H9 (cell line): ENCODE results near the gene NHERF1. TPM values are rescaled to one million over a fixed set of nuclear protein-coding genes. Genes with fewer than 3 reads are reported as not detected.

Source experiments
- DNase-seq: peaks from one replicate; pipeline ENCODE4 v3.0.0-alpha.2; 2017
- H2AFZ ChIP-seq: one replicate; pipeline ENCODE4 v1.6.1; 2013; ENCODE audit warnings: mild to moderate bottlenecking, low read length, control low read depth, moderate library complexity
- H2AK5ac ChIP-seq: 2 replicates; pipeline ENCODE4 v1.6.1; 2013; ENCODE audit warnings: low read length, control low read depth, mixed read lengths; ENCODE audit not compliant: insufficient read length
- H2BK120ac ChIP-seq: one replicate; pipeline ENCODE4 v1.6.1; 2013; ENCODE audit warnings: low read depth, mild to moderate bottlenecking, low read length, control low read depth, inconsistent platforms; ENCODE audit not compliant: poor library complexity, severe bottlenecking
- H2BK12ac ChIP-seq: 2 replicates; pipeline ENCODE4 v1.6.1; 2013; ENCODE audit warnings: low read length, control low read depth, mixed read lengths, low read depth; ENCODE audit not compliant: insufficient read length
- H2BK15ac ChIP-seq: 2 replicates; pipeline ENCODE4 v1.6.1; 2013; ENCODE audit warnings: low read depth, low read length, control low read depth
- H2BK20ac ChIP-seq: one replicate; pipeline ENCODE4 v1.6.1; 2013; ENCODE audit warnings: low read depth, mild to moderate bottlenecking, low read length, control low read depth, inconsistent platforms; ENCODE audit not compliant: poor library complexity, severe bottlenecking
- H2BK5ac ChIP-seq: 2 replicates; pipeline ENCODE4 v1.6.1; 2013; ENCODE audit warnings: low read length, control low read depth, mixed read lengths; ENCODE audit not compliant: insufficient read length
- H3K14ac ChIP-seq: 2 replicates; pipeline ENCODE4 v1.6.1; 2013; ENCODE audit warnings: low read length, control low read depth; ENCODE audit not compliant: insufficient read depth
- H3K18ac ChIP-seq: 2 replicates; pipeline ENCODE4 v1.6.1; 2013; ENCODE audit warnings: low read depth, mild to moderate bottlenecking, mixed read lengths, low read length, control low read depth; ENCODE audit not compliant: insufficient read length
- H3K23ac ChIP-seq: 2 replicates; pipeline ENCODE4 v1.6.1; 2013; ENCODE audit warnings: low read length, control low read depth, mixed read lengths, low read depth; ENCODE audit not compliant: insufficient read length
- H3K23me2 ChIP-seq: 2 replicates; pipeline ENCODE4 v1.6.1; 2013; ENCODE audit warnings: low read depth, mild to moderate bottlenecking, mixed read lengths, low read length, control low read depth; ENCODE audit not compliant: insufficient read length, poor library complexity, severe bottlenecking
- H3K27ac ChIP-seq: 2 replicates; pipeline ENCODE4 v1.5.1; 2013; ENCODE audit warnings: low read length, control low read depth, mixed read lengths, low read depth; ENCODE audit not compliant: insufficient read length
- H3K27me3 ChIP-seq: 2 replicates; pipeline ENCODE4 v1.6.1; 2013; ENCODE audit warnings: low read length, control low read depth, inconsistent platforms; ENCODE audit not compliant: insufficient read depth
- H3K4ac ChIP-seq: 2 replicates; pipeline ENCODE4 v1.6.1; 2013; ENCODE audit warnings: low read depth, mild to moderate bottlenecking, control low read depth, inconsistent platforms, low read length, moderate library complexity
- H3K4me1 ChIP-seq: 2 replicates; pipeline ENCODE4 v1.6.1; 2013; ENCODE audit warnings: low read length, control low read depth, inconsistent platforms; ENCODE audit not compliant: insufficient read depth
- H3K4me2 ChIP-seq: 2 replicates; pipeline ENCODE4 v1.6.1; 2013; ENCODE audit warnings: low read length, control low read depth, mixed read lengths; ENCODE audit not compliant: insufficient read length, insufficient read depth
- H3K56ac ChIP-seq: 2 replicates; pipeline ENCODE4 v1.6.1; 2013; ENCODE audit warnings: low read depth, mild to moderate bottlenecking, mixed read lengths, low read length, control low read depth; ENCODE audit not compliant: insufficient read length
- H3K79me1 ChIP-seq: 2 replicates; pipeline ENCODE4 v1.6.1; 2013; ENCODE audit warnings: low read depth, mild to moderate bottlenecking, moderate library complexity, low read length, control low read depth, inconsistent platforms; ENCODE audit not compliant: insufficient read depth, poor library complexity, severe bottlenecking
- H3K79me2 ChIP-seq: 2 replicates; pipeline ENCODE4 v1.6.1; 2013; ENCODE audit warnings: low read length, control low read depth, inconsistent platforms; ENCODE audit not compliant: insufficient read depth
- H3K9ac ChIP-seq: 2 replicates; pipeline ENCODE4 v1.6.1; 2013; ENCODE audit warnings: low read length, control low read depth, mixed read lengths; ENCODE audit not compliant: insufficient read length; ENCODE audit errors: extremely low read depth
- H3K9me3 ChIP-seq: one replicate; pipeline ENCODE4 v1.6.1; 2013; ENCODE audit warnings: low read depth, low read length, inconsistent platforms; ENCODE audit not compliant: control insufficient read depth
- H3T11ph ChIP-seq: one replicate; pipeline ENCODE4 v1.6.1; 2013; ENCODE audit warnings: mild to moderate bottlenecking, low read length, control low read depth, inconsistent platforms
- H4K20me1 ChIP-seq: one replicate; pipeline ENCODE4 v1.6.1; 2013; ENCODE audit not compliant: control insufficient read depth, insufficient read length, insufficient read depth
- H4K5ac ChIP-seq: 2 replicates; pipeline ENCODE4 v1.6.1; 2013; ENCODE audit warnings: low read depth, mild to moderate bottlenecking, mixed read lengths, low read length, control low read depth; ENCODE audit not compliant: insufficient read length
- H4K8ac ChIP-seq: replicated peaks from 2 replicates; pipeline ENCODE4 v1.6.1; 2013; ENCODE audit warnings: low read length, control low read depth, mixed read lengths, low read depth; ENCODE audit not compliant: insufficient read length
- H4K91ac ChIP-seq: 2 replicates; pipeline ENCODE4 v1.6.1; 2013; ENCODE audit warnings: low read depth, mild to moderate bottlenecking, moderate library complexity, mixed read lengths, low read length, control low read depth; ENCODE audit not compliant: insufficient read length
- H3K27ac Mint-ChIP-seq, 3 experiments: 2 replicates in 2 of 3; 3 replicates in 1 of 3; pipeline ENCODE4 v1.8.0; 2020 to 2021; ENCODE audit warnings: mixed read lengths in 3 of 3, mild to moderate bottlenecking in 1 of 3, moderate library complexity in 1 of 3
- H3K27me3 Mint-ChIP-seq: 2 replicates; pipeline ENCODE4 v1.8.0; 2021; ENCODE audit warnings: low read depth, mild to moderate bottlenecking, moderate library complexity, mixed read lengths
- H3K36me3 Mint-ChIP-seq, 3 experiments: 2 replicates in 2 of 3; 3 replicates in 1 of 3; pipeline ENCODE4 v1.8.0; 2020 to 2021; ENCODE audit warnings: low read depth in 3 of 3, mixed read lengths in 3 of 3; ENCODE audit not compliant: insufficient read depth in 1 of 3
- H3K4me1 Mint-ChIP-seq, 2 experiments: 2 replicates each; pipeline ENCODE4 v1.8.0; 2020; ENCODE audit warnings: mixed read lengths in 2 of 2
- H3K4me3 Mint-ChIP-seq, 2 experiments: 2 replicates in 1 of 2; 3 replicates in 1 of 2; pipeline ENCODE4 v1.8.0; 2020 to 2021; ENCODE audit warnings: mild to moderate bottlenecking in 2 of 2, mixed read lengths in 2 of 2, moderate library complexity in 1 of 2
- H3K9me3 Mint-ChIP-seq, 2 experiments: 2 replicates in 1 of 2; 3 replicates in 1 of 2; pipeline ENCODE4 v1.8.0; 2020; ENCODE audit warnings: mild to moderate bottlenecking in 2 of 2, mixed read lengths in 2 of 2, moderate library complexity in 1 of 2
- WGBS: extraction: QIAGEN DNeasy Blood & Tissue Kit; methylation state at CpG from one replicate; pipeline ENCODE4 v1.1.7; 2013; ENCODE audit warnings: missing lambda C conversion rate, low lambda C conversion rate, mixed read lengths; ENCODE audit not compliant: insufficient read length; ENCODE audit errors: extremely low coverage; 5-methylcytosine and 5-hydroxymethylcytosine counted together
- total RNA-seq: library from RNA; stranded (reverse); gene quantifications from 2 replicates; pipeline ENCODE4 v1.2.1, GENCODE V29; 2021
- TF ChIP-seq, protein P1 (sequence below): fragments of 200-600 bp; sonication (generic); conservative IDR thresholded peaks from 3 replicates; pipeline ENCODE4 v1.8.0; 2021; ENCODE audit warnings: antibody characterized with exemption, mild to moderate bottlenecking

NHERF1 gene
- total RNA-seq, 1 experiment from 2014 or later, result 74.4 TPM

DNA sequence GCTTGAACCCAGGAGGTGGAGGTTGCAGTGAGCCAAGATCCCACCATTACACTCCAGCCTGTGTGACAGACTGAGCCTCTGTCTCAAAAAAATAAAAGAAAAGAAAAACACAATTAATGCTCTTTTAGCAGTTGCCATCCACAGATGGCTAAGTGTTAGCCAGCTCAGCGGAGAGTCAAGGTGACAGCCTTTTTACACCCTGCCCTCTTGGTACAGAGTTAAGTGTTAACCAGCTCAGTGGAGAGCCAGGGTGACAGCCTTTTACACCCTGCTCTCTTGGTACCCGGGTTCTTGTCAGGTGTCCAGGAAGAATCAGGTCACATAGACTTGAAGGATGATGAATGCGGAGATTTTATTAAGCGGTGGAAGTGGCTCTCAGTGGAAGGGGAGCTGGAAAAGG is 27.9 kb upstream of the NHERF1 start:
- no peak overlapping the region for H2BK5ac ChIP-seq
- Mint-ChIP-seq H3K4me3 (no peak overlapping the region), H3K9me3 (no peaks in the 10 kb centered on the region), H3K27me3 (peaks cover 50% of the 10 kb centered on the region), H3K36me3 (no peaks in the 10 kb centered on the region), H3K4me1 (no peaks in the 10 kb centered on the region; a peak in 1 of 4 replicates), H3K27ac (no peak overlapping the region)
- H3K79me2 ChIP-seq, result no peaks in the 10 kb centered on the region
- no peak for DNase-seq
- no peak overlapping the region for H4K8ac ChIP-seq
- no peak overlapping the region for H3K9ac ChIP-seq
- H3T11ph ChIP-seq, result no peak overlapping the region
- no peak overlapping the region for H4K5ac ChIP-seq
- H4K91ac ChIP-seq, result no peak overlapping the region
- no peaks in the 10 kb centered on the region for H3K9me3 ChIP-seq
- no peak overlapping the region for H2BK20ac ChIP-seq
- H2BK15ac ChIP-seq, result no peak overlapping the region
- no peaks in the 10 kb centered on the region for H4K20me1 ChIP-seq
- H2BK12ac ChIP-seq, result no peak overlapping the region
- TF ChIP-seq, protein P1, sequence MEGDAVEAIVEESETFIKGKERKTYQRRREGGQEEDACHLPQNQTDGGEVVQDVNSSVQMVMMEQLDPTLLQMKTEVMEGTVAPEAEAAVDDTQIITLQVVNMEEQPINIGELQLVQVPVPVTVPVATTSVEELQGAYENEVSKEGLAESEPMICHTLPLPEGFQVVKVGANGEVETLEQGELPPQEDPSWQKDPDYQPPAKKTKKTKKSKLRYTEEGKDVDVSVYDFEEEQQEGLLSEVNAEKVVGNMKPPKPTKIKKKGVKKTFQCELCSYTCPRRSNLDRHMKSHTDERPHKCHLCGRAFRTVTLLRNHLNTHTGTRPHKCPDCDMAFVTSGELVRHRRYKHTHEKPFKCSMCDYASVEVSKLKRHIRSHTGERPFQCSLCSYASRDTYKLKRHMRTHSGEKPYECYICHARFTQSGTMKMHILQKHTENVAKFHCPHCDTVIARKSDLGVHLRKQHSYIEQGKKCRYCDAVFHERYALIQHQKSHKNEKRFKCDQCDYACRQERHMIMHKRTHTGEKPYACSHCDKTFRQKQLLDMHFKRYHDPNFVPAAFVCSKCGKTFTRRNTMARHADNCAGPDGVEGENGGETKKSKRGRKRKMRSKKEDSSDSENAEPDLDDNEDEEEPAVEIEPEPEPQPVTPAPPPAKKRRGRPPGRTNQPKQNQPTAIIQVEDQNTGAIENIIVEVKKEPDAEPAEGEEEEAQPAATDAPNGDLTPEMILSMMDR, result no peak
- no peak overlapping the region for H3K4ac ChIP-seq
- H2BK120ac ChIP-seq, result no peak overlapping the region
- H3K23ac ChIP-seq, result no peak overlapping the region
- H3K18ac ChIP-seq, result no peak overlapping the region
- no peak overlapping the region for H3K56ac ChIP-seq
- no peaks in the 10 kb centered on the region for H3K79me1 ChIP-seq
- H3K23me2 ChIP-seq, result no peaks in the 10 kb centered on the region
- H2AFZ ChIP-seq, result no peak overlapping the region
- H3K4me1 ChIP-seq, result no peaks in the 10 kb centered on the region
- no peaks in the 10 kb centered on the region for H3K27me3 ChIP-seq
- no peak overlapping the region for H3K14ac ChIP-seq
- H3K4me2 ChIP-seq, result no peak overlapping the region
- no peak overlapping the region for H2AK5ac ChIP-seq
- no CpG with 5 or more reads among the region's 4 CpGs for WGBS
- H3K27ac ChIP-seq, result no peak overlapping the region
